ENCODE data around the gene PMFBP1.

DNA sequence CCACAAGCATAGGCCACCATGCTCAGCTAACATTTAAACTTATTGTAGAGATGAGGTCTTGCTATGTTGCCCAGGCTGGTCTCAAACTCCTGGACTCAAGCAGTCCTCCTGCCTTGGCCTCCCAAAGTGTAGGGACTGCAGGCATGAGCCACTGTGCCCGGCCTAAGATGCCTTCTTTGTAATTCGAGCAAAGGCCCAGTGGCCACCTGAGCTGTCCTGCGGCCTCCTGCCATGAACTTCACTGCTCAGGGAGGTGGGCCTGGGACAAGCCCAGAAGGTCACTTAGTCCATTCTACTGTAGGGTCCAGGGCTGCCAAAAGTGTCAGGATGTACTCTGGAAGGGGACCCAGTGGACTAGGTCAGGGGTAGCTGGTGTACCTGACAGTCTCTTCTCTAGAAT is 47.8 kb downstream of the PMFBP1 start:
- TF ChIP-seq, protein P1, sequence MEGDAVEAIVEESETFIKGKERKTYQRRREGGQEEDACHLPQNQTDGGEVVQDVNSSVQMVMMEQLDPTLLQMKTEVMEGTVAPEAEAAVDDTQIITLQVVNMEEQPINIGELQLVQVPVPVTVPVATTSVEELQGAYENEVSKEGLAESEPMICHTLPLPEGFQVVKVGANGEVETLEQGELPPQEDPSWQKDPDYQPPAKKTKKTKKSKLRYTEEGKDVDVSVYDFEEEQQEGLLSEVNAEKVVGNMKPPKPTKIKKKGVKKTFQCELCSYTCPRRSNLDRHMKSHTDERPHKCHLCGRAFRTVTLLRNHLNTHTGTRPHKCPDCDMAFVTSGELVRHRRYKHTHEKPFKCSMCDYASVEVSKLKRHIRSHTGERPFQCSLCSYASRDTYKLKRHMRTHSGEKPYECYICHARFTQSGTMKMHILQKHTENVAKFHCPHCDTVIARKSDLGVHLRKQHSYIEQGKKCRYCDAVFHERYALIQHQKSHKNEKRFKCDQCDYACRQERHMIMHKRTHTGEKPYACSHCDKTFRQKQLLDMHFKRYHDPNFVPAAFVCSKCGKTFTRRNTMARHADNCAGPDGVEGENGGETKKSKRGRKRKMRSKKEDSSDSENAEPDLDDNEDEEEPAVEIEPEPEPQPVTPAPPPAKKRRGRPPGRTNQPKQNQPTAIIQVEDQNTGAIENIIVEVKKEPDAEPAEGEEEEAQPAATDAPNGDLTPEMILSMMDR (conservative IDR thresholded peaks at IDR 0.05; ENCODE audit: low read length) = no peak
- no peak for TF ChIP-seq EZH2phosphoT487 (IDR thresholded peaks at IDR 0.05; ENCODE audit: borderline replicate concordance, low read depth, low read length)

Data from OCI-LY7 (cell line).